GM21367 (cell line): ENCODE measurements around the gene HS6ST2.

ENCODE experiments used
- ATAC-seq: cut with Tn5 transposase; IDR thresholded peaks from one replicate; pipeline ENCODE4 v1.9.1; 2021; ENCODE audit not compliant: unreplicated experiment

The HS6ST2 gene

DNA sequence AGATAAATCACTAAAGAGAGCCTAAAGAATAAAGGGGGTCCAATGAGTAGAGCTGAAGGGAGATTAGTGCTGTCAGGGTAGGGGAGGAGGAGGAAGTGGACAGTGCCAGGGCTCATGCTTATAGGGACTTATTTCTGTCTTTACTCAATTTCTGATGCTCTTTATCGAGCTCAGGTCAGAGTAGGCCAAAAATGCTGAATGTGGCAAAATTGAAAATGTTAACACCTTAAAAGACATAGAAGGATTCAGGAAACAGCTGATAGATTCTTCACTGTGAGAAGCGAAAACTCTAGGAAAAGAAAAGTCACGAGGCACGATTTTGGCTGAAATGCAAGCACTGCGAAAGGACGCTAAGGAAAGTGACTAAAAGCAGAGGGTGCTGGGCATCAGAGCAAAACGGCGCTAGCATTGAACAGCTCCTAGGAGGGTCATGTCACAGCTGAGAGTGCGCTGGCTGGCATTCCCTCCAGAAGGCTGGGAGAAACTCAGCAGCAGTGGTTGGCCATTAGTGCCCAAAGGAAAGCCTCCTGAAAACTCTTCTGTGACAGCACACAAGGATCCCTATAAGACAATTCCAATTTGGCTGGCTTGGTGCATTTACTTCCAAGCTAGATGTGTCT lies 150.9 kb downstream of the HS6ST2 start:
- ATAC-seq, result no peak

DNA sequence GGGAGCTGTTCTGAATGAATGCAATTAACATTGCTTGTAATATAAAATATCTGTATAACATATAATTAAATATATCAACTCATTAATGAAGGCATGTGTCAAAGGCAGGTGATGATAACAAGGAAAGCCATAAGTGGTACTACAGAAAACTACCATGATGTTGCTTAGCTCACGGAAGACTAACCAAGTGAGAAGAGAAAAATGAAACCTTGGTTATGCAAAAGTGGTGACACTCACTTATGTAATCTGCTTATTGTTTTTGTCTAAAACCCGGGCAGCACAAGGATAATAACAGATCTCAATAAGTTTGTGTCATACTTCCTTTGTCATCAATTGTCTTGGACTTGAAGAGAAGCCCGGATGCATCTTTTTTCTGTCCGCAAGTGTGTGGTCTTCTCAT lies 156.4 kb downstream of the HS6ST2 start:
- ATAC-seq, result no peak

DNA sequence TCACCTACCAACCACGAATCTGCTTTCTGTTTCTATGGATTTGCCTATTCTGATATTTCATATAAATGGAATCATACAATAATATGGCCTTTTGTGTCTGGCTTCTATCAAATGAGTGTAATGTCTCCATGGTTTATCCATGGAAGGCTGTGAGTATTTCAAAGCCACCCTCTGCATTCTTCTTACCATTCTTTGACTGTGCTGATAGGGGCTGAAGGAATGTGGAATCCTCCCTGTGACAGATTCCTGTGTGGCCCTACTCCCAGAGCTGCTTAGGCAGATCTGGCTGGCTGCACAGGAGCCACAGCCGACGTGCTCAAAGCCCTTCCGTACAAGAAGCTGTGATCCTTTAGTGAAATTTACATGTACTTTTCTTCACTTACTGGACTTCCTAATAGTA lies 163.2 kb downstream of the HS6ST2 start:
- ATAC-seq, result no peak

DNA sequence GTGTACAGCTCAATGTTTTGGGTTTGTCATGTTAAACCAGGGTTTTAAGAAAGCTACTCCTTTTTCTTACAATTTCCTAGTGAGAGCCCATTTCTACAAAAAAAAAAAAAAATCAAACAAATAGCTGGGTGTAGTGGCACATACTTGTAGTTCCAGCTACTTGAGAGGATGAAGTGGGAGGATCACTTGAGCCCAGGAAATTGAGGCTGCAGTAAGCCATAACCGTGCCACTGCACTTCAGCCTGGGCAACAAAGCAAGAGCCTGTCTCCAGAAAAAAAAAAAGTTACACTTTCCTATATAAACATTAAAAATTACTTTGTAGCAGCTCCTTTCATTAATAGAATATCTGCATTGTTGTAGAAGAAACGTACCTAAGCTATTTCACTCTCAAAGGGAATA lies 166.7 kb downstream of the HS6ST2 start:
- no peak for ATAC-seq

DNA sequence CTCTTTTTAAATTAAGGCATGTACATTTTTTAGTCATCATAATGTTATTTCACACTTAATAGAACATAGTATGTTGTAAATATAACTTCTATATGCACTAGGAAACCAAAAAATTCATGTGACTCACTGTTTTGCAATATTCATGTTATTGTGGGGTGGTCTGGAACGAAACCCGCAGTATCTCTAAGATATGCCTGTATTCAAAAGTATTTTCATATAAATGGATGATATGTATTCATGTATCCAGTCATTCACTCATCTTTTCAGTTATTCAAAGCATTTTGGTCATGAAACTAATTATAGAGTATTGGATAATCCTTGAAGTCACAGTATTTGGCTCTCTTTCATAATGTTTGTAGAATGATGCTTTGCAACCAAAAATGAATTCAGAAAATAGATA lies 168.1 kb downstream of the HS6ST2 start:
- no peak for ATAC-seq

DNA sequence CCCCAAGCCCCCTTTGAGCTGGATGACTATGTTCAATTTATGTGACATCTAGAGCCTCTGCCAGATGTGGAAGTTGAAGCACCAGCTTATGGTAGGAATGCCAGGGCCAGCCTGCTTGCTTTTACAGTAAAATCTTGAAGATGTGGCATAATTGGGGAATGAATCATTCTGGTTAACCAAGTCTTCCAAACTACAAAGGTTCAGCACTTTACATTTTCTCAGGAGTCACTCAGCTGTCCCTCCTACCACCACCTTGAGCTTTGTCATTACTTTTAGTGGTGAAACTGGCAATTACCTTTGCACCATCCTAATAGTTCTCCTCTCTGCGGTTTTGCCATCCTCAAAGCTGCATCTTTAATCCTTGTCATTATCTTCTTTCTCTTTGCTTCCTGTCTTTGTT lies 172.2 kb downstream of the HS6ST2 start:
- ATAC-seq, result no peak

DNA sequence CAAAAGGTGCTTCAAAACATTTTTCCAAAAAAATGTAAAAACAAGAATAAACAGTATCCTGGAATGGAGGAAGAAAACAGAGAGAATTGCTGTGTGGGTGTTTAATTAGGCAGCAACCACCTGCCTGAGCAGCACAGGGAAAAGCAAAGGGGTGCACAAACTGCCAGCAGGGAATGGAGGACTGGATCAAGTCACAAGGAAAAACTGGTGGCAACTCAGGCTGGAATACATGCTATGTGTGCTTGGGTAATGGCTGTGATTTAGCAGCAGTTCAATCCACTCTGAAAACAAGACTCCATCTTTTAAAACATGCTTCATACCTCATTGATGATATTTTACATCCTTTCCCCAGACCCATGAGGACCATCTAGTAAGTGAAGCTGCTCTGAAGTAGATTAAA lies 179.5 kb downstream of the HS6ST2 start:
- ATAC-seq, result no peak

DNA sequence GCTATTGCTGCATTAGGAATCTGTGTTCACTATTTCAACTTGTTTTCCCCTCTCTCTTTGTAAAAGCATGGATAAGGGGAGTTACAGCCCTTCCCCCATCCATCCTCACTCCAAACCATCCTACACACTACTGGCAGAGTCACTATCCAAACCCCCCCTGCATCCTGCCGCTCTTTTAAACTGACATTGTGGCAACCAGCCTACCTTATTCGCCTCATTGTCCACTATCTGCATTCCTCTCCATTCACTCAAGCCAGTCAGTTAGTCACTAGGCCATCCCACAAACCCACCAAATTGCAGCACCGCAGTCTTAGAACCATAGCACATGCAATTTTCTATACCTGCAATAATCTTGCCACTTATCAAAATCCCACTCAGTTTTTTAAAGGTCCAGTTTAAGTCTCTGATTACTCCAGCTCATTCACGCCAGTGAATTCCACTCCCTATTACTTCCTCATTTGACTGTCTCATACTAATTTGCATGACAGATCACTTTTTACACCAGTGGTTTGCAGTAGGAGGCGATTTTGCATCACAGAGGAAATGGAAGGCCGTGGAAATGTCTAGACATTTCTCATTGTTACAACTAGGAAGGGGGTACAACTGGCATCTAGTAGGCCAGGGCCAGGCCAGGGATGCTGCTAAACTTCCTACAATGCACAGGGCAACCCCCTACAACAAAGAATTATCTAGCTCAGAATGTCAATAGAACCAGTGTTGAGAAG lies 181.8 kb downstream of the HS6ST2 start:
- ATAC-seq, result peak; percentile 62

DNA sequence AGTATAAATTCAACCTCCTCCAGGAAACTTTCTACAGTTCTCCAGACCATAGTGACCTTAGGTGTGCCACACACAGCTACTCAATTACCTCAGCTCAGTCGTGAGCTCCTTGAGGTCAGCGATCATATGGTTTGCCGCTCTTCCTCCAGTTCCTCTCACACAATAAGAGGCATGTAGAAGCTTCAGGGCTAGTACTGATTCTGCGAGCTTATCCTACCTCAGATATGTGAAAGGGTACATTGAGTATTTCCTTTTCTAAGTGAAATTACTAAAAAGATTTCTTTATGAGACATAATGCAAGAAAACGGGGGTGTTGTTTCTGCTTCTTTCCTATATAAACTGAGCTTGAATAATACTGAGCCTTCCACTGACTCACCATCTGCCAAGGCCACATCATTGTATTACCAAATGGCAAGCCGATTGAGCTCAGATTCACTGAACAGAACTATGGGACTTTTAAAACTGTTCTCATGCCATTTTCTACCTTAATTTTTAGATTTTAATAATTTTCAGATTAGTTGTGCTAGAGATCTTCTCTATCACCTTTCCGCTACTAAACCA lies 183.1 kb downstream of the HS6ST2 start:
- no peak for ATAC-seq

DNA sequence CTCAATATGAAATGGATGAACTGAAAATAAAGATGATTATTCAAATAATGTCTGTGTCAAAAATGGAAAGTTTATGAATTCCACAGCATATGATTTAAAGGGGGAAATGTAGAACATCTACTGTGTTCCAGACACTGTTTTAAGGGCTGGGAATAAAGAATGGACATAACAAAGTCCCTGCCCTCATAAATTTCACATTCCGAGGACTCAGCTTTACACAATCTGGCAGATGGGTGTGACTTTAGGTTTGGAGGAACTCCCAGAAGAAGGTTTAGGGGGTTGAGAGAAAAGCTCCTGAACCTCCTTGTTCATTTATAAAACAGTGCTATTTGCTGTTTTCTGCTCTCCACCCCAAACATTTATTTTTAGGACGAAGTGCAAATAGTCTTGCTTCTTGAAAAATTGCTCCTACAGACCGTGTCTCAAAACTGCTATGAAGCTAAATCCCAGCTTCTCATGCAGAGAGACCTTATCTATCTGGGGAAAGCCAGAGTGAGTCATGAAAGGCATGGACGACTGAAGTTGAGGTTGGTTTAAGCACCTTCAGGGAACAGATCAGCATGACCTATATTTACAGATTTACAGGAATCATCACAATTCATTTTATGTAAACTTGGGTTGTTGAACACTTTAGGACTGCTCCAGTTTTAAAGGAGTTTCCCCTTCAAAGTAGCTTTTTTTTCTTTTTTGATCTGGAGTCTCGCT lies 184.3 kb downstream of the HS6ST2 start:
- no peak for ATAC-seq

DNA sequence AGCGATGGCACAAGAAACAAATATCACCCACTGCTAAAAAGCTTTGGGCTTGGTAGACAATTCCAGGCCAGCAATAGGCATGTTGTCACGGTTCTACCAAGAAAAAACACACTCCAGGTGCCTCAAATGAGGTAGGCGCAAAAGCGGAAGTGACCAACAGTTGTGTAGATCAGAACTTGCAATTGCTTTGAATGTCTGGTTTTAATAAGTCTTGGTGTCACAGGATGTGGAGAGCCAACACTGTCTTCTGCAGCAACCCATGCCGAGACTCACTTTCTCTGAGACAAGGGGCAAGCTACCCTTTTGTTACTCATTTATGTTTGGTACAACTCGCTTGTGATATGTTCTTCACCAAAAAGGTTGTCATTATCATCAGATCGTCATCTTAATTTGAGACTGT lies 188.8 kb downstream of the HS6ST2 start:
- no peak for ATAC-seq

DNA sequence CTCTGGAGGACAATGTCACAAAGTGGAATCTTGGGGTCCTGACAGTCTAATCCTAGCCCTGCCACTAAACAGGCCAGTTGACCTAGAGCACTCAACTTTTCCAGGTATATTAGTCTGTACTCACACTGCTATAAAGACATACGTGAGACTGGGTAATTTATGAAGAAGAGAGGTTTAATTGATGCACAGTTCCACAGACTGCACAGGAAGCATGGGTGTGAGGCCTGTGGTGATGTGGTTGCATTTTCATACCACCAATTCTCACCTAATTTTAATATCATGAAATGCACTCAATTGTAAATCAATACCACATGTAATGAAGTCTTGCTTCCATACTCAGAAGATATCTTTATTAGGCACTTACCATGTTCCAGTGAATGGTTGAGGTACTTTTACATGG lies 192.0 kb downstream of the HS6ST2 start:
- ATAC-seq, result no peak

DNA sequence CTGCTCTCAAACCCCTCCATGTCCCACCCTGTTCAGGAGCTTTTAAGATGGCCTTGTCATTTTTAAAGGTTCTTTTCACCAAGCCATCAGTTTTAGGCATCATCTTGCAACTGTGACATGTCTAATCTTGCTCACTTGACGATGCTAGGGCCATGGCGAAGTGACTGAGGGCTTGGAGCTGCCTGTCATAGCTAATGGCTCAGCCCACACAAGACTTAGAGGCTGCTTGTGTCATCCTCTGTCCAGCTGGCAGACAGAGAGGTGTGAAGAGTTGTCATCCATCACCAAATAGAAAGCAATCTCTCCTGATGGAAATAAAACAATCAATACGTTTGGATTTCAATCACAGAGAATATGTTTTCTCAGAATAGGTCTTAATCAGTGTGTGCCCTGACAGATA lies 194.9 kb downstream of the HS6ST2 start:
- no peak for ATAC-seq

DNA sequence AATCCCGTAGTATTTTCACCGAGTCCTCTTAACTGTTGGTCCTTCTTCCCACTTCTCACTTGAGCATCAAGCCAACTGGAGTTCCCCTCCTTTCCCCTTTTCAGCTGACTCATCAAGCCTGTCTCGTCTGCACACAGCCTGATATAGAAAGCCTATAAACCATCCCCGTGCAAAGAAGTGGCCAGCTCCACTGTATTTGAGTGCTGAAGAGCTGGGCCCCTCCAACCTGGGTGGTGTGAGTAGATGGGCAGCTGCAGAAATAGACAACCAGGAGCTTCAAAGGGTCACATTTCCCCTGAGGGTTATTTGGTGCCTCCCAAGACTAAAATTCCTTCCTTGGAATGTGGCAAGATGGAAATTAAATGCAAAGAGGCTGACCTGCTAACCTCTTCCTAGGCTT lies 199.7 kb downstream of the HS6ST2 start:
- no peak for ATAC-seq

DNA sequence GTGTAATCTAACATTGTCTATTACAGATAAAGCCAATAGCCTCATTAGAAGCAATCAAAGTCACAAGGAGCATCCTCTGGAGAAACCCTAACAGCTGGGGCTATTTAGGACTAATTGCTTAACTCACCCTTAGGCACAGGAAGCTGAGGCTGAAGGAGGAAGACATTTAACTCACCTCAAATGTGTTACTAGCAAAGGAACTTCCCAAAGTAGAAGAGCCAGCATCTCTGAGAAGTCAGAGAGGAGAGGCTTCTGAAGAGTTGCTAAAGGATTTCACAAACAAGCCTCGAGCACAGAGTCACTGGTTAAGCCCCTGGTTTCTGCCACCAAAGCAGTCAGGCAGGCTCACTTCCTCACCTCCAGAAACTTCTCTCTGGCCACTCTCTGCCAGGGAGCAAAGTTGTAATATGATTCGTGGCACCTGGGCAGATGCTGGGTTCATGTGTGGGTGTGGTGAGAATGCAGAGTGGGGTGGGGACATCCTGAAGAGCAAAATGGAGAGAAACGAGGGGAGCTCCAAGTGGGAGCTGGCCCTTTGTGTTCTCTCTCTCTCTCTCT lies 201.3 kb downstream of the HS6ST2 start:
- ATAC-seq, result no peak

DNA sequence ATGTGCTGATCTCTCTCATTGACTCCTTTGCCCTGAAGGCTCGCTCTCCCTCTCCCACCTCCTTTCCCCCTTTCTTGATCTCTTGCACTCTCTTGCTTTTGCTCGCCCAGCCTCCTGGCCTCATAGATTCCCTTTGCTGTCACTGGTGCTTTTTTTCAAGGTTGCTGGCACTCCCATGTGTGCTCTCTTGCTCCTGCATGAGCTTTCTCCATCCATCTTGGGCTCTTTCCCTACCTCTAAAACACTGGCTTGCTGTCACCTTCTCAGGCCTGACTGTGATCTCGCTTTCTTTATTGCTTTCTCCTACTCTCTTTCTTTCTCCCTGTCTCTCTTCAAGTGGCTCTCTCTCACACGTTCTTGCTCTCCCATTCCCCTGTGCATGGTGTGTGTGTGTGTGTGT lies 202.0 kb downstream of the HS6ST2 start:
- ATAC-seq, result no peak

DNA sequence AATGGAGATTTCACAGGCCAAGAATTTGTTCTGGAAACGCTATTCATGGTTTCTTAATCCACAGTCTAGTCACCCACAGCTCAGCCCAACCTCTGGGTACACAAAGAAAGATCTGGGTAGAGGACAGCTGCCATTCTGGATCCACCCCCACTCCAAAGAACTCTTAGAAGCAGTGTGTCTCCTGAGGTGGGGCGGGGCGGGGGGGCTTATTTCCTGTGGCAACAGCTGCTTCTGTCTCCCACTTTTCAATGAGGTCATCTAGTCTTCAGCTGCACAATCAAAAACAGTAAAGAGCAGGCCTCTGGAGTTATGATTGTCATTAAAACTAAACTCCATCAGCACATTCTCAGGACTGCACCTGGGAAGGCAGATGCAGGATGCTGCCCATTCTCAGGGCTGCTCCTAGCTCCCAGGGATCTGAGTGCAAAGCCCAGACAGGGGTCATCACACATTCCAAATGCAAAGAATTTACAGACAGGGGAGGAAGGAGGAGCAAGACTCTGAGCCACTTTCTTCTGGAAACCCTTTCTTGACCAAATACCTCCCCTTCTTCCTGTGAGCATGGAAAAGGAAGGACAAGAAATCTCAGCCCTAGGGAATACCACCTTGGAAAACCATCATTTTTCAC lies 207.3 kb downstream of the HS6ST2 start:
- ATAC-seq, result no peak

DNA sequence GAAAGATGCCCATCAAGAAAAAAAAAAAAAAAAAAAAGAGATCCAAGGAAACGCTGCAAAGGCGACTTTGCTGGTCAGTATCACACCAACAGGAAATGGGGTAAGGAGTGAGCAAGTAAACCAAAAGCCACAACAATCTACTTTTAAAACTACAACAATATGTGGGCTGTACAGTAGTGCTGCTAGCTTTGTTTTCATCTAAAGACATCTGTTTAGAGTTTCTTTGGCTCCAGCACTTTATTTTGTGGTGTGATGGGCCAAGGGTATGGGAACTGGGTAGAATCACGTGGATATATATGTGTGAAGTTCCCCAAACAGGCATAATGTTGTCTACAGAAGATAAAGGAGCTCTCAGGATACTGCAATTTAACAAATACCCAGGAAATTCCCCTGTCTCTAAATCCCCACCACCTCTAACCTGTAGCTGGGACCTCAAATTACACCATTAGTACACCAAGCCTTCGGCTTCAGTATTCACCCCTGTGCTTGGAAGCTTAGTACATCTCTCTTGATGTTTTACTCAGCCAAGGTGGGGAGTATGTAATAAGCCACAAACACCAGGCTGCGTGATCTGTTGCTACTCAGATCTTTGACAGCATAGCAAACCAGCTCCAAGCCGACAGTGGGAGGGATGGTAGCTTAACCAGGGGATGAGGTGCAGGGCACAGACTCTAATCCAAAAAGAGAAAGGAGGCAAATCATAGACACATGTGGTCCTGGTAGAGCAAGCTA lies 207.9 kb downstream of the HS6ST2 start:
- no peak for ATAC-seq

DNA sequence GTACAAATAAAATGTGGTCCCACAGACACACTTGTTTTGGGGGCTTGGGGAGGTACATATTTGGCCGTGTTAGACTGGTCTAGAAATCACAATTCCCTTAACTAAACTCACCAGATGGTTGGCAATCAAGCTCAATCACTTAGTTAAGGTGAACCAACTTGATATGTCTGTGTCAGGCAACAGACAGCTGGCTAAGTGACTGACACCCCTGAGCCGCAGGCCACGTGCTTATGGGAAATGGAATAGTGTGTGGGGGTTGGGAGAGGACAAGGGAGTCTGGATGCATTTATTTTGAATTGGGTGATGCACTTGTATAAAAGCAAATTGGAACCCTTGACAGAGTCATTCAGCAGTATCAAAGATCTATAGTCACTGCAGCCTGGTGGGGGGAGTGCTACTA lies 209.0 kb downstream of the HS6ST2 start:
- ATAC-seq, result no peak

DNA sequence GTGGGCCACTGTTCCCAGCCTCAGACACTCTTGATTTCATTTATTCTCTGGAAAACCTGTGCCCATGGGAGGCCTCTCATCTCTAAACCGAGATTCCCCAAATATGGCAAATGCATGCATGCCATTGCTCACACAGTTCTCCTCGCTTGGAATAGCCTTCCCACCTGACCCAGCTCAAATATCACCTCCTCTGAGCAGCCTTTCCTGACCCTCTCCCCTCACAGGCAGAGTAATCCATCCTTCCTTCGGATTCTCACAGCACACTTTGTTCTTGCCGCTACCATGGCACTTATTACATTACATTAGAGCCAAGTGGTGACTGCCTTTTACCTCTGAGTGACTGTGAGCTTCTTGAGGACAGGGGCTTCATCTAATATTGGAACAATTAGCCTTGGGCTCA lies 209.5 kb downstream of the HS6ST2 start:
- ATAC-seq, result no peak

DNA sequence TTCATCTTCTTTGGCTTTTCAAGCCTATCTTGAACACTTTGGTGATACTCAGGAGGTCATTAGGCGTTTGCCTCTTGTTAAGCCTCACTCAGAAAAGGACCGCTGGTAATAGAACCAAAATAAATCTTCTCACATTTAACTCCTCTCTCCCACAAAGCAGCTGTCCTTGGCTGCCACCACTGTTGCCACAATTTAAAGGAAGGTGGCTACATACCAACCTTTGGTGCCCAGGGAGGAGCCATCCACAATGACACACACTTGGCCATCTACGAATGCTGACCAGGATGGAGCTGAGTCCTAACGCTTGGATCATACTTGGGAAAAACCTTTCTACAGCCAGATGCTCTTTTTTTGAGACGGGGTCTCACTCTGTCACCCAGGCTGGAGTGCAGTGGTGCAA lies 210.2 kb downstream of the HS6ST2 start:
- no peak for ATAC-seq
